ENCODE results near the gene TRIP12.
"Not testable (repeated sequence)": the region's sequence is repeated elsewhere in the genome, so short reads cannot be mapped to it uniquely, and the experiment has no call there.

TRIP12 gene

DNA sequence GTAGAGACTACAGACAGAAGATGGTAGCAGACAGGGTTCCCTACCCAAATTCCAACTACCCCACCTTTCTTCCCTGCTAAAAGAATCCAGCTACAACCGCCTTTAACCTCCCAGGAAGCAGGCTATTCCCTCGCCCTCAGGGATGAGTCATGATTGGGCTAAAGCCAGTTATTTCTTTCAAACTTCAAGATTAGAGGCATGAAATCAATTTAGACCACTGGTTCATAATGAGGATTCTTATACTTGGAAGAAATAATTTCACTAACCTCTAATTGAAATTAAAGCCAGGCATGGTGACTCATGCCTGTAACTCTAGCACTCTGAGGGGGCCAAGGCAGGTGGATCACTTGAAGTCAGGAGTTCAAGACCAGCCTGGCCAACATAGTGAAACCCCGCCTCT, 20.0 kb downstream of the TRIP12 start (continued):
- TF ChIP-seq, protein P1, sequence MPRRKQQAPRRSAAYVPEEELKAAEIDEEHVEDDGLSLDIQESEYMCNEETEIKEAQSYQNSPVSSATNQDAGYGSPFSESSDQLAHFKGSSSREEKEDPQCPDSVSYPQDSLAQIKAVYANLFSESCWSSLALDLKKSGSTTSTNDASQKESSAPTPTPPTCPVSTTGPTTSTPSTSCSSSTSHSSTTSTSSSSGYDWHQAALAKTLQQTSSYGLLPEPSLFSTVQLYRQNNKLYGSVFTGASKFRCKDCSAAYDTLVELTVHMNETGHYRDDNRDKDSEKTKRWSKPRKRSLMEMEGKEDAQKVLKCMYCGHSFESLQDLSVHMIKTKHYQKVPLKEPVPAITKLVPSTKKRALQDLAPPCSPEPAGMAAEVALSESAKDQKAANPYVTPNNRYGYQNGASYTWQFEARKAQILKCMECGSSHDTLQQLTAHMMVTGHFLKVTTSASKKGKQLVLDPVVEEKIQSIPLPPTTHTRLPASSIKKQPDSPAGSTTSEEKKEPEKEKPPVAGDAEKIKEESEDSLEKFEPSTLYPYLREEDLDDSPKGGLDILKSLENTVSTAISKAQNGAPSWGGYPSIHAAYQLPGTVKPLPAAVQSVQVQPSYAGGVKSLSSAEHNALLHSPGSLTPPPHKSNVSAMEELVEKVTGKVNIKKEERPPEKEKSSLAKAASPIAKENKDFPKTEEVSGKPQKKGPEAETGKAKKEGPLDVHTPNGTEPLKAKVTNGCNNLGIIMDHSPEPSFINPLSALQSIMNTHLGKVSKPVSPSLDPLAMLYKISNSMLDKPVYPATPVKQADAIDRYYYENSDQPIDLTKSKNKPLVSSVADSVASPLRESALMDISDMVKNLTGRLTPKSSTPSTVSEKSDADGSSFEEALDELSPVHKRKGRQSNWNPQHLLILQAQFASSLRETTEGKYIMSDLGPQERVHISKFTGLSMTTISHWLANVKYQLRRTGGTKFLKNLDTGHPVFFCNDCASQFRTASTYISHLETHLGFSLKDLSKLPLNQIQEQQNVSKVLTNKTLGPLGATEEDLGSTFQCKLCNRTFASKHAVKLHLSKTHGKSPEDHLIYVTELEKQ (tag by site-specific recombination; IDR thresholded peaks at IDR 0.05; ENCODE audit: borderline replicate concordance), result no peak
- TF ChIP-seq, protein P2, sequence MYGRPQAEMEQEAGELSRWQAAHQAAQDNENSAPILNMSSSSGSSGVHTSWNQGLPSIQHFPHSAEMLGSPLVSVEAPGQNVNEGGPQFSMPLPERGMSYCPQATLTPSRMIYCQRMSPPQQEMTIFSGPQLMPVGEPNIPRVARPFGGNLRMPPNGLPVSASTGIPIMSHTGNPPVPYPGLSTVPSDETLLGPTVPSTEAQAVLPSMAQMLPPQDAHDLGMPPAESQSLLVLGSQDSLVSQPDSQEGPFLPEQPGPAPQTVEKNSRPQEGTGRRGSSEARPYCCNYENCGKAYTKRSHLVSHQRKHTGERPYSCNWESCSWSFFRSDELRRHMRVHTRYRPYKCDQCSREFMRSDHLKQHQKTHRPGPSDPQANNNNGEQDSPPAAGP (tag by site-specific recombination; IDR thresholded peaks at IDR 0.05), result peak; percentile 30; the same call in 1 of the 2 replicates
- TF ChIP-seq ZNF292 (tag by site-specific recombination; IDR thresholded peaks at IDR 0.05; ENCODE audit: borderline replicate concordance, low read depth) (no peak), OSR2 (tag by site-specific recombination; IDR thresholded peaks at IDR 0.05) (peak; percentile 47), ZNF239 (tag by site-specific recombination; IDR thresholded peaks at IDR 0.05) (no peak), ZNF510 (tag by site-specific recombination; IDR thresholded peaks at IDR 0.05; ENCODE audit: insufficient replicate concordance) (no peak), ZNF544 (tag by site-specific recombination; IDR thresholded peaks at IDR 0.05) (no peak), ZNF175 (tag by site-specific recombination; IDR thresholded peaks at IDR 0.05) (no peak), ZNF529 (tag by site-specific recombination; IDR thresholded peaks at IDR 0.05; ENCODE audit: insufficient replicate concordance) (no peak), ZNF112 (tag by site-specific recombination; IDR thresholded peaks at IDR 0.05) (no peak)
- TF ChIP-seq, protein P3, sequence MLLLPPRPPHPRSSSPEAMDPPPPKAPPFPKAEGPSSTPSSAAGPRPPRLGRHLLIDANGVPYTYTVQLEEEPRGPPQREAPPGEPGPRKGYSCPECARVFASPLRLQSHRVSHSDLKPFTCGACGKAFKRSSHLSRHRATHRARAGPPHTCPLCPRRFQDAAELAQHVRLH (tag by site-specific recombination; IDR thresholded peaks at IDR 0.05), result no peak
- TF ChIP-seq, protein P4, sequence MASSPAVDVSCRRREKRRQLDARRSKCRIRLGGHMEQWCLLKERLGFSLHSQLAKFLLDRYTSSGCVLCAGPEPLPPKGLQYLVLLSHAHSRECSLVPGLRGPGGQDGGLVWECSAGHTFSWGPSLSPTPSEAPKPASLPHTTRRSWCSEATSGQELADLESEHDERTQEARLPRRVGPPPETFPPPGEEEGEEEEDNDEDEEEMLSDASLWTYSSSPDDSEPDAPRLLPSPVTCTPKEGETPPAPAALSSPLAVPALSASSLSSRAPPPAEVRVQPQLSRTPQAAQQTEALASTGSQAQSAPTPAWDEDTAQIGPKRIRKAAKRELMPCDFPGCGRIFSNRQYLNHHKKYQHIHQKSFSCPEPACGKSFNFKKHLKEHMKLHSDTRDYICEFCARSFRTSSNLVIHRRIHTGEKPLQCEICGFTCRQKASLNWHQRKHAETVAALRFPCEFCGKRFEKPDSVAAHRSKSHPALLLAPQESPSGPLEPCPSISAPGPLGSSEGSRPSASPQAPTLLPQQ (tag by site-specific recombination; IDR thresholded peaks at IDR 0.05), result 0 out of 2 replicates have a peak, but pooled peaks have one; percentile 23

DNA sequence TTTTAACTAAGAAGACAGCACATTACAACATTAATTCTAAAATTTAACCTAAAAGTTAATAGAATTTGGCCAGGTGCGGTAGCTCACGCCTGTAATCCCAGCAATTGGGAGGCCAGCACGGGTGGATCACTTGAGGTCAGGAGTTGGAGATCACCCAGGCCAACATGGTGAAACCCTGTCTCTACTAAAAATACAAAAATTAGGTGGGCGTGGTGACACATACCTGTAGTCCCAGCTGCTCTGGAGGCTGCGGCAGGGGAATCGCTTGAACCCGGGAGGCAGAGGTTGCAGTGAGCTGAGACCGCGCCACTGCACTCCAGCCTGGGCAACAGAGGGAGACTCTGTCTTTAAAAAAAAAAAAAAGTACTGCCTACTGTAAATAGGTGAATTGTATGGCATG, 21.3 kb downstream of the TRIP12 start:
- CTCF ChIA-PET, result interaction anchor here (0.6 to 0.9 kb wide), 4 partner anchors 18 to 166 kb away, joined by 3 to 5 read pairs (median 3); no protein-coding TSS in a partner anchor
- POLR2A ChIA-PET, result not testable (repeated sequence)

DNA sequence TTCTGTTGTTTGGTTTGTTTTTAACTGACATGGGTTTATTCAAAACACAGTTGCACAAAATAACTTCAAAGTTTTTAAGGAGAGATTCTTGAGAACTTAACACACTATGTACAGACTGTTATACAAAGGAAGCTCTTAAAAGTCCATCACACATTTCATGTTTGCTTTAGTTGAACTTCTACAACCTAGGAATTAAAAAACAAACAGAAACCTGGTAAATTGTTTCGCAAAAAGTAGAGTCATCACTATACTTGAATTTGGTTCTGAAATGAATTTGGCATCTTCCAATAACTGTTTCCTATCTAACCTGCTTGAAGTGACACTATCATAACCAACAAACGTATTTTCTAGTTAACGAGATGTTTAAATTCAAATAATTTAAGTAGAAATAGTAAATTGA, 21.8 kb downstream of the TRIP12 start:
- POLR2A ChIA-PET, result no interaction called here
- TF ChIP-seq ZNF473 (tag by site-specific recombination; IDR thresholded peaks at IDR 0.05), result no peak
- no peak for TF ChIP-seq ZNF133 (tag by site-specific recombination; IDR thresholded peaks at IDR 0.05)
- TF ChIP-seq ZNF792 (tag by site-specific recombination; IDR thresholded peaks at IDR 0.05), result no peak
- TF ChIP-seq, protein P5, sequence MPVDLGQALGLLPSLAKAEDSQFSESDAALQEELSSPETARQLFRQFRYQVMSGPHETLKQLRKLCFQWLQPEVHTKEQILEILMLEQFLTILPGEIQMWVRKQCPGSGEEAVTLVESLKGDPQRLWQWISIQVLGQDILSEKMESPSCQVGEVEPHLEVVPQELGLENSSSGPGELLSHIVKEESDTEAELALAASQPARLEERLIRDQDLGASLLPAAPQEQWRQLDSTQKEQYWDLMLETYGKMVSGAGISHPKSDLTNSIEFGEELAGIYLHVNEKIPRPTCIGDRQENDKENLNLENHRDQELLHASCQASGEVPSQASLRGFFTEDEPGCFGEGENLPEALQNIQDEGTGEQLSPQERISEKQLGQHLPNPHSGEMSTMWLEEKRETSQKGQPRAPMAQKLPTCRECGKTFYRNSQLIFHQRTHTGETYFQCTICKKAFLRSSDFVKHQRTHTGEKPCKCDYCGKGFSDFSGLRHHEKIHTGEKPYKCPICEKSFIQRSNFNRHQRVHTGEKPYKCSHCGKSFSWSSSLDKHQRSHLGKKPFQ (tag by site-specific recombination; IDR thresholded peaks at IDR 0.05), result no peak
- TF ChIP-seq ZNF239 (tag by site-specific recombination; IDR thresholded peaks at IDR 0.05), result no peak
- no peak for TF ChIP-seq ZNF292 (tag by site-specific recombination; IDR thresholded peaks at IDR 0.05; ENCODE audit: borderline replicate concordance, low read depth)
- no peak for TF ChIP-seq KLF9 (tag by site-specific recombination; IDR thresholded peaks at IDR 0.05; ENCODE audit: low read depth)
- TF ChIP-seq, protein P6, sequence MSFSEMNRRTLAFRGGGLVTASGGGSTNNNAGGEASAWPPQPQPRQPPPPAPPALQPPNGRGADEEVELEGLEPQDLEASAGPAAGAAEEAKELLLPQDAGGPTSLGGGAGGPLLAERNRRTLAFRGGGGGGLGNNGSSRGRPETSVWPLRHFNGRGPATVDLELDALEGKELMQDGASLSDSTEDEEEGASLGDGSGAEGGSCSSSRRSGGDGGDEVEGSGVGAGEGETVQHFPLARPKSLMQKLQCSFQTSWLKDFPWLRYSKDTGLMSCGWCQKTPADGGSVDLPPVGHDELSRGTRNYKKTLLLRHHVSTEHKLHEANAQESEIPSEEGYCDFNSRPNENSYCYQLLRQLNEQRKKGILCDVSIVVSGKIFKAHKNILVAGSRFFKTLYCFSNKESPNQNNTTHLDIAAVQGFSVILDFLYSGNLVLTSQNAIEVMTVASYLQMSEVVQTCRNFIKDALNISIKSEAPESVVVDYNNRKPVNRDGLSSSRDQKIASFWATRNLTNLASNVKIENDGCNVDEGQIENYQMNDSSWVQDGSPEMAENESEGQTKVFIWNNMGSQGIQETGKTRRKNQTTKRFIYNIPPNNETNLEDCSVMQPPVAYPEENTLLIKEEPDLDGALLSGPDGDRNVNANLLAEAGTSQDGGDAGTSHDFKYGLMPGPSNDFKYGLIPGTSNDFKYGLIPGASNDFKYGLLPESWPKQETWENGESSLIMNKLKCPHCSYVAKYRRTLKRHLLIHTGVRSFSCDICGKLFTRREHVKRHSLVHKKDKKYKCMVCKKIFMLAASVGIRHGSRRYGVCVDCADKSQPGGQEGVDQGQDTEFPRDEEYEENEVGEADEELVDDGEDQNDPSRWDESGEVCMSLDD (tag by site-specific recombination; IDR thresholded peaks at IDR 0.05), result no peak
- TF ChIP-seq ZNF274 (IDR thresholded peaks at IDR 0.05; ENCODE audit: low read length), result no peak
- TF ChIP-seq ZNF274 (tag by site-specific recombination; IDR thresholded peaks at IDR 0.05; ENCODE audit: borderline replicate concordance), result no peak
- Histone ChIP-seq H3K27ac (ENCODE audit: extremely low read depth, low read depth, low read length) (no peak overlapping the region), H3K9me3 (ENCODE audit: control insufficient read depth, insufficient read depth, low read depth, low read length) (no peaks in the 10 kb centered on the region), H3K4me1 (ENCODE audit: control insufficient read depth, insufficient read depth, low read length) (peaks cover 2% of the 10 kb centered on the region; the same call in 1 of the 2 replicates), H3K36me3 (ENCODE audit: control insufficient read depth in 2 of 2, insufficient read depth in 1 of 2, low read length in 2 of 2) (peaks cover 4 to 8% of the 10 kb centered on the region in 2 experiments; a peak in 2 of 3 replicates), H3K4me3 (ENCODE audit: low read depth, low read length) (no peak overlapping the region)
- CTCF ChIA-PET, result no interaction called here

More for the DNA sequence above, 21.3 kb downstream of the TRIP12 start:
- not testable (repeated sequence) for H3K36me3 ChIP-seq (ENCODE audit: control insufficient read depth in 2 of 2, insufficient read depth in 1 of 2, low read length in 2 of 2); H3K27ac ChIP-seq (ENCODE audit: extremely low read depth, low read depth, low read length); H3K4me1 ChIP-seq (ENCODE audit: control insufficient read depth, insufficient read depth, low read length); H3K9me3 ChIP-seq (ENCODE audit: control insufficient read depth, insufficient read depth, low read depth, low read length); H3K4me3 ChIP-seq (ENCODE audit: low read depth, low read length)
